Gastroesophageal sphincter (tissue), 4 donors: Measurements from ENCODE around the gene OGA. TPM values are rescaled to one million over a fixed set of nuclear protein-coding genes. Genes with fewer than 3 reads are reported as not detected.

Experiments used
- ATAC-seq: fragments of 150-250 bp; one replicate; pipeline ENCODE4 v1.9.1; 2016; ENCODE audit warnings: mild to moderate bottlenecking, moderate library complexity
- H3K27ac ChIP-seq, 4 donors: fragments of 200-600 bp; sonication (generic) in 3 of 4; 1 replicate in 3 of 4; 2 replicates in 1 of 4; pipeline ENCODE4 v1.5.1; 2016 to 2019
- H3K27me3 ChIP-seq: fragments of 200-600 bp; sonication (generic); one replicate; pipeline ENCODE4 v1.5.1; 2019
- H3K36me3 ChIP-seq, 2 donors: fragments of 200-600 bp; sonication (generic); one replicate each; pipeline ENCODE4 v1.5.1; 2019; ENCODE audit warnings: control low read depth in 1 of 2
- H3K4me1 ChIP-seq, 3 donors: fragments of 200-600 bp; sonication (generic); 1 replicate in 2 of 3; 2 replicates in 1 of 3; pipeline ENCODE4 v1.5.1; 2016 to 2019; ENCODE audit warnings: control low read depth in 2 of 3
- H3K4me3 ChIP-seq, 2 donors: fragments of 200-600 bp; sonication (generic); one replicate each; pipeline ENCODE4 v1.5.1; 2019; ENCODE audit warnings: mild to moderate bottlenecking in 1 of 2, moderate library complexity in 1 of 2
- H3K9me3 ChIP-seq, 3 donors: fragments of 200-600 bp; sonication (generic); one replicate each; pipeline ENCODE4 v1.5.1; 2017 to 2019; ENCODE audit warnings: control low read depth in 2 of 3
- EP300 ChIP-seq: sonication (generic); formaldehyde crosslinking; IDR thresholded peaks from one replicate; pipeline ENCODE4 v1.6.1; 2017; ENCODE audit warnings: antibody characterized with exemption, mild to moderate bottlenecking
- POLR2A ChIP-seq, 2 donors: fragments of 450-650 bp; IDR thresholded peaks; one replicate each; pipeline ENCODE4 v1.6.1; 2017; ENCODE audit warnings: antibody characterized with exemption in 2 of 2, mild to moderate bottlenecking in 2 of 2, moderate library complexity in 1 of 2
- POLR2AphosphoS5 ChIP-seq: sonication (generic); formaldehyde crosslinking; IDR thresholded peaks from one replicate; pipeline ENCODE4 v1.6.1; 2017; ENCODE audit warnings: antibody characterized with exemption
- WGBS, 2 donors: methylation state at CpG; one replicate each; pipeline ENCODE4 v1.1.5; 2018; ENCODE audit warnings: low coverage in 1 of 2; 5-methylcytosine and 5-hydroxymethylcytosine counted together
- total RNA-seq, 4 donors: library from RNA; depleted of rRNA; stranded (reverse); fragments of >200 nt; gene quantifications; one replicate each; pipeline ENCODE4 v1.1.0, GENCODE V29; 2016
- TF ChIP-seq, protein P1 (sequence below), 4 experiments: fragments of 200-600 bp in 2 of 4; fragments of 450-650 bp in 2 of 4; sonication (generic) in 1 of 4; IDR thresholded peaks; one replicate each; pipeline ENCODE4 v1.5.1; 2017 to 2019; ENCODE audit warnings: antibody characterized with exemption in 4 of 4, mild to moderate bottlenecking in 2 of 4, moderate library complexity in 2 of 4

OGA gene
- total RNA-seq, 4 donors from 2014 or later, result 92.5 to 163 (median 115) TPM

DNA sequence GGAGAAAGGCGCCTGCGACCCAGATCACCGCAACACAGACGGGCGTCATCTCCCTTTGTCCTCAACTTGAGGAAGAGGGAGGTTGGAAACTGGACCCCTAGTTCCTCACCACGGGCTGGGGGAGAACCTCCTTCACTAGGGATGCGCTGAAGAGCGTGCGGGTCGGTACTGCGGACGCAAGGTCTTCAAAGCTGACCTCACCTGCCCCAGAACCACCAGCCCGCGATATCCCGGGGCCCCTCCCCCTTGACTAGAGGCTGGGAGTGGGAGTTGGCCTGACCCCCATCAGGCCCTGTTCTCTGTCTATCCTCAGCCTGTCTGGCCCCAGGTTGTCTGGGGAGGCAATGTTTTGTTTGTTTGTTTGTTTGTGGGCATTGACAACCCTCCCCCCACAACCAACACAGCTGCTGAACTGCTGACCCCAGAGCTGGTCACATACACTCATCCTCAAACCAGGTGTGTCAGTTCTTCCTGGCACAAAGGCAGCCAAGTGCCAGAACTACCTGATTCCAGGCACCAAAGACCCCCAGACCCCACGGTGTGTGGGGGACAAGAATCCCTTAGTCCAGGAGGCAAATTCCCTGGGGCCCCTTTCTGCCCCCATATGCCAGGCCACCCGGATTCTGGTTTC is 37.9 kb downstream of the OGA start:
- H3K4me1 ChIP-seq, result peaks cover 2 to 80% (median 34%) of the 10 kb centered on the region in 3 donors
- ATAC-seq, result no peak

DNA sequence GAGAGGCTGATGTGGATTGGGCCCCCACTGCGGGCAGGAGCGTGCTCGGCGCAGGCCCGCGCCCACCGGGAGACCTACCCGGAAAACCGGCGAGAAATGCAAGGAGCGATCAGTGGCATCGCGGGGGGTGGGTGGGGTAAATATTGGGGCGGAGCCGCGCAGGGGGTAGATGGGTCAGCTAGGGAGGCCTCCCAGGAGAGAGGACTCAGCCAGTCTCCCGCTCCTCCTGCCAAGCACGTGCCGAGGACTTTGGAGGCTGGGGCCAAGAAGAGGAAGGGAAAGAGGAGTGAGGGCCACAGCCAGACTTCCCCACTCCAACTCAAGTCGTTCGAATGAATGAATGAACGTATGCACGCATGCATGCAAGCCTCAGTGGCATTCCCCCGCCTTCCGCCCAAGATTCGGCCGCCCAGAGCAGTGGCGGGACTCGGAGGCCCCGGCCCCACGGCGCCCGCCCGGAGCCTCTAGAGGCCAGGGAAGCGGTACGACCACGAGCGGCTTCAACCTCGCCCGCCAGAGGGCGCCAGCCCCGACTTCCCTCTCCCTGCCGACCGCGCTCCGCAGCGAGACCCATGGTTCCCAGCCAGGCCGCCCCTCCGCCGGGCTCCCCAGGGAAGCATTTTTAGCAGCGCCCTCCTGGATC is 38.6 kb downstream of the OGA start:
- ATAC-seq, result peak; percentile 56
- Histone ChIP-seq H3K9me3 (no peaks in the 10 kb centered on the region), H3K36me3 (peaks cover 0 to 9% of the 10 kb centered on the region in 2 donors), H3K27me3 (peaks cover 55% of the 10 kb centered on the region), H3K4me3 (peak overlapping the region; percentile 8 to 44), H3K27ac (no peak overlapping the region), H3K4me1 (peaks cover 2 to 80% (median 39%) of the 10 kb centered on the region in 3 donors)
- 2% methylated on average over 16 of the region's 51 CpGs; no CpG with 5 or more reads in 1 of the 2 donors for WGBS, 2 donors
- TF ChIP-seq, protein P1, sequence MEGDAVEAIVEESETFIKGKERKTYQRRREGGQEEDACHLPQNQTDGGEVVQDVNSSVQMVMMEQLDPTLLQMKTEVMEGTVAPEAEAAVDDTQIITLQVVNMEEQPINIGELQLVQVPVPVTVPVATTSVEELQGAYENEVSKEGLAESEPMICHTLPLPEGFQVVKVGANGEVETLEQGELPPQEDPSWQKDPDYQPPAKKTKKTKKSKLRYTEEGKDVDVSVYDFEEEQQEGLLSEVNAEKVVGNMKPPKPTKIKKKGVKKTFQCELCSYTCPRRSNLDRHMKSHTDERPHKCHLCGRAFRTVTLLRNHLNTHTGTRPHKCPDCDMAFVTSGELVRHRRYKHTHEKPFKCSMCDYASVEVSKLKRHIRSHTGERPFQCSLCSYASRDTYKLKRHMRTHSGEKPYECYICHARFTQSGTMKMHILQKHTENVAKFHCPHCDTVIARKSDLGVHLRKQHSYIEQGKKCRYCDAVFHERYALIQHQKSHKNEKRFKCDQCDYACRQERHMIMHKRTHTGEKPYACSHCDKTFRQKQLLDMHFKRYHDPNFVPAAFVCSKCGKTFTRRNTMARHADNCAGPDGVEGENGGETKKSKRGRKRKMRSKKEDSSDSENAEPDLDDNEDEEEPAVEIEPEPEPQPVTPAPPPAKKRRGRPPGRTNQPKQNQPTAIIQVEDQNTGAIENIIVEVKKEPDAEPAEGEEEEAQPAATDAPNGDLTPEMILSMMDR (IDR thresholded peaks at IDR 0.05), result peak in 3 of 4 experiments; percentile 79 to 91 (median 80)
- no peak for TF ChIP-seq EP300

More for the DNA sequence above, 37.9 kb downstream of the OGA start:
- TF ChIP-seq POLR2A (IDR thresholded peaks at IDR 0.05) (no peak), EP300 (no peak), POLR2AphosphoS5 (no peak)
- TF ChIP-seq, protein P1 (IDR thresholded peaks at IDR 0.05), result no peak
- WGBS, 2 donors, result 7 to 21% methylated on average over 3 to 11 of the region's 17 CpGs
- peaks cover 49% of the 10 kb centered on the region for H3K27me3 ChIP-seq
- no peak overlapping the region for H3K27ac ChIP-seq
- no peaks in the 10 kb centered on the region for H3K9me3 ChIP-seq
- peak overlapping the region in 1 of 2 donors; percentile 44 for H3K4me3 ChIP-seq
- H3K36me3 ChIP-seq, result peaks cover 0 to 15% of the 10 kb centered on the region in 2 donors

DNA sequence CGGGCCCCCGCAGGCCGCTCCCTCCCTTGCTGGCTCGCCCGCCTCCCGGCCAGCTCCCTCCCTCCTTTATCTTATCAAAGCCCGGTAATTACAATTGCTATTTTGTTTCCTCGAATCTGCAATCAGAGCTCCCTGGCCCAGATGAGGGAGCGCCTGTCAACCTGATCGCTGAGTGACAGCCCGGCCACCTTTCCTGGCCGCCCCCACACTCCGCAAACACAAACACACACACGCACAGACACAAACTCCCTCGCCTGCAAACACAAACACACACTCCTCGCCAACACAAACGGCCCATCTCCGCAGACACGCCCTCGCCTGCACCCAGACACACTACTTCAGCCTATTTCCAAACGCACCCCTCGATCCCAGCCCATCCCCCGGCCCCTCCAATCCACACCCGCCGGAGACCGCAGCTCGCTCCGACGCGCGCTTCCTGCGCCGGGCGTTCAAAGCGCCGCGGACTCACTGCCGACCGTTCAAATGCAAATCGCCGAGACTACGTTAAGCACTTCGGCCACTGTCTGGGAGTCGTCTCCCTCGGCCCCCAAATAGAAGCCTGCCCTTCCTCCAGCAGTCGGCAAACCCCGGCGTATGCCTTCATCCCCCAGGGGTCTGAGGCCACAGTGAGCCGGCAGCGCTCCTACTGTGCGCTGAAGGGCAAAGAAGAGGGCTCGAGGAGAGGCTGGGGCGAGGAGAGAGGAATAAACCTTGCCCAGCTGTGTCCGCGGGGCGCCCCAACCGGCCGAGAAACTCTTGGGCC is 39.3 kb downstream of the OGA start:
- H3K27ac ChIP-seq, result no peak overlapping the region
- peaks cover 62% of the 10 kb centered on the region for H3K27me3 ChIP-seq
- H3K36me3 ChIP-seq, result peaks cover 0 to 2% of the 10 kb centered on the region in 2 donors
- TF ChIP-seq, protein P1 (IDR thresholded peaks at IDR 0.05), result no peak
- TF ChIP-seq EP300, result no peak
- TF ChIP-seq POLR2AphosphoS5, result no peak
- TF ChIP-seq POLR2A (IDR thresholded peaks at IDR 0.05), result no peak
- H3K4me1 ChIP-seq, result peaks cover 2 to 80% (median 41%) of the 10 kb centered on the region in 3 donors
- 4 to 9% methylated on average over 17 to 31 of the region's 58 CpGs for WGBS, 2 donors
- no peak for ATAC-seq
- H3K9me3 ChIP-seq, result no peaks in the 10 kb centered on the region
- H3K4me3 ChIP-seq, result peak overlapping the region; percentile 8 to 44

DNA sequence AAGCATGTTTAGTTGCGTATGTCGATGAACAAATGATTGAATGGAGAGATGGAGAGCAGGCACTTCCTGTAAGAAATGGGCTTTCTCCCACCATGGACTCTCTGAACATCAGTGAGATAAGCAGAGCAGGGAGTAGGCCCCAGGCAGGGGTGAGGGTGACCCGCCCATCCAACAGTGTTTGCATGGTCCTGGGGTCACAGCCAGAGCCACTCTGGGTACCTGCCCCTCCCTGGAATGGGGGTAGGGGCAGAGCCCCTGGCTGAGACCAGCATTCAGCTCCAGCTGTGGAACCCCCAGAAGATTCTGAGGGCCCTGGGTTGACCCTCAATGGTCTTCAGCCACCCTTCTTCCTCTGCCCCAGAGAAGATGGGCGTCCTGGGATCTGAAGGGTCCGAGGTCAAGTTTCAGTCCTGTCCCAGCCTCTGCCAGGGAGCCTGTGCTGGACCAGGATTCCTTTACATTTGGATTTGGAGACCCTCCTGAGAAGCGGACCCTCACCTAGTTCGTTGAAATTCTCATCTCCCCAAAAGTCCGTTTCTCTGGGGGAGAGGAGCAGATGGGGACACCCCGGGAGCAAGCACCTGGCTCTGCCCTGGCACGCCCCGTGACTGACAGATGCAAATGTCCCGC is 40.0 kb downstream of the OGA start:
- peaks cover 69% of the 10 kb centered on the region for H3K27me3 ChIP-seq
- no peak overlapping the region for H3K27ac ChIP-seq
- H3K4me1 ChIP-seq, result peaks cover 2 to 80% (median 39%) of the 10 kb centered on the region in 3 donors
- H3K9me3 ChIP-seq, result no peaks in the 10 kb centered on the region
- TF ChIP-seq, protein P1 (IDR thresholded peaks at IDR 0.05), result no peak
- TF ChIP-seq POLR2AphosphoS5 (no peak), EP300 (no peak), POLR2A (IDR thresholded peaks at IDR 0.05) (no peak)
- peak overlapping the region in 1 of 2 donors; percentile 44 for H3K4me3 ChIP-seq
- 36 to 90% methylated on average over 2 to 4 of the region's 12 CpGs for WGBS, 2 donors
- H3K36me3 ChIP-seq, result no peaks in the 10 kb centered on the region
- ATAC-seq, result no peak
